ENCODE results near the gene HOXD13. TPM values are rescaled to one million over a fixed set of nuclear protein-coding genes. Genes with fewer than 3 reads are reported as not detected.

Gene HOXD13
- total RNA-seq, 1 donor from 2014 or later: not detected

- no peak for DNase-seq (ENCODE audit: low read depth)
- no peaks in the 10 kb centered on the region for H3K27me3 ChIP-seq (ENCODE audit: control insufficient read depth, insufficient read depth, low read length)
- H3K4me3 ChIP-seq (ENCODE audit: low read depth, low read length): peak overlapping the region; percentile 67
- no peak for TF ChIP-seq CTCF (IDR thresholded peaks at IDR 0.05; ENCODE audit: insufficient read depth, low read length, poor library complexity, severe bottlenecking)
- H3K36me3 ChIP-seq (ENCODE audit: control insufficient read depth, insufficient read depth, low read length): no peaks in the 10 kb centered on the region
Measured at GRCh38 chr2:176132205-176133171, 40.0 kb downstream of the HOXD13 start.

- H3K27me3 ChIP-seq (ENCODE audit: control insufficient read depth, insufficient read depth, low read length): no peaks in the 10 kb centered on the region
- DNase-seq (ENCODE audit: low read depth): no peak
- H3K36me3 ChIP-seq (ENCODE audit: control insufficient read depth, insufficient read depth, low read length): no peaks in the 10 kb centered on the region
- no peak for TF ChIP-seq CTCF (IDR thresholded peaks at IDR 0.05; ENCODE audit: insufficient read depth, low read length, poor library complexity, severe bottlenecking)
- no peak overlapping the region for H3K4me3 ChIP-seq (ENCODE audit: low read depth, low read length)
Measured at GRCh38 chr2:176133389-176133788, 40.9 kb downstream of the HOXD13 start.

GRCh38 chr2:176134035-176134434 is 41.5 kb downstream of the HOXD13 start:
- TF ChIP-seq CTCF (IDR thresholded peaks at IDR 0.05; ENCODE audit: insufficient read depth, low read length, poor library complexity, severe bottlenecking): no peak

GRCh38 chr2:176135035-176135440 is 42.5 kb downstream of the HOXD13 start:
- H3K36me3 ChIP-seq (ENCODE audit: control insufficient read depth, insufficient read depth, low read length): no peaks in the 10 kb centered on the region
- H3K4me3 ChIP-seq (ENCODE audit: low read depth, low read length): no peak overlapping the region
- DNase-seq (ENCODE audit: low read depth): no peak
- H3K27me3 ChIP-seq (ENCODE audit: control insufficient read depth, insufficient read depth, low read length): no peaks in the 10 kb centered on the region
- TF ChIP-seq CTCF (IDR thresholded peaks at IDR 0.05; ENCODE audit: insufficient read depth, low read length, poor library complexity, severe bottlenecking): peak; percentile 4

More at GRCh38 chr2:176134035-176134434, 41.5 kb downstream of the HOXD13 start:
- no peak for DNase-seq (ENCODE audit: low read depth)
- Histone ChIP-seq H3K4me3 (ENCODE audit: low read depth, low read length) (no peak overlapping the region), H3K36me3 (ENCODE audit: control insufficient read depth, insufficient read depth, low read length) (no peaks in the 10 kb centered on the region), H3K27me3 (ENCODE audit: control insufficient read depth, insufficient read depth, low read length) (no peaks in the 10 kb centered on the region)

- Histone ChIP-seq H3K4me3 (ENCODE audit: low read depth, low read length) (peak overlapping the region; percentile 92), H3K36me3 (ENCODE audit: control insufficient read depth, insufficient read depth, low read length) (no peaks in the 10 kb centered on the region), H3K27me3 (ENCODE audit: control insufficient read depth, insufficient read depth, low read length) (no peaks in the 10 kb centered on the region)
- no peak for DNase-seq (ENCODE audit: low read depth)
- TF ChIP-seq CTCF (IDR thresholded peaks at IDR 0.05; ENCODE audit: insufficient read depth, low read length, poor library complexity, severe bottlenecking): no peak
Measured at GRCh38 chr2:176136374-176137251, 44.1 kb downstream of the HOXD13 start.
